HG03175 (cell line): ENCODE measurements around the gene WDR31.

Experiments
- ATAC-seq: cut with Tn5 transposase; IDR thresholded peaks from one replicate; pipeline ENCODE4 v1.9.1; 2021; ENCODE audit warnings: mild to moderate bottlenecking, moderate library complexity; ENCODE audit not compliant: unreplicated experiment

WDR31 gene

DNA sequence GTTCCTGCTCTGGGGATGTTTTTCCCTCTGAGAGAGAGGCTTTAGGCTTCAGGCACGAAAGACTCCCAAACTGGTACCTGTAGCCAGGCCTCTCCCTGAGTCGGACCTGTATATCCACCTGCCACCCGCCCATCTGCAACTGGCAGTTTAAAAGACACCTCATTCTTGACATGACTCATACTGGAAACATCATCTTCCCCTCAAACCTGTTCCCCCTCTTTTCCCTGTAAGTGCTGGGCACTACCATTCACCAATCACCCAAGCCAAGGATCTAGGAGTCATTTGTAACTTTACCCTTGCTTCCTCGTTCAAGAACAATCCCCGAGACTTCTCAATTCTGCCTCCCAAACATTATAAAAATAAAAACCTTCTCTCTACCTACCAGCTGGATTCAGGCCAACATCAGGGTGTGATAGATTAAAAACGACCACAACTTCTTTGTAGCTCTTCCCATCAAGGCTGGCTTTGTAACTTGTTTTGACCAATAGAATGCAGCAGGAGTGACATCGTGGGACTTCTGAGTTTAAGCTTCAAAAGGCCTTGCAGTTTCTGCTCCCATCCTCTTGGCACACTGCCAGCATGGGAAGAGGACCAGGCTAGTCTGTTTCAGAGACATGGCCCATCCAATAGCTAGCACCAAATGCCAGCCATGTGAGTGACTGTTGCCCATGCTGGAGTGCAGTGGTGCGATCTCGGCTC, 1.8 kb upstream of the WDR31 start:
- ATAC-seq: no peak

GRCh38 chr9:113337714-113338113, 2.4 kb downstream of the WDR31 start:
- ATAC-seq: no peak

DNA sequence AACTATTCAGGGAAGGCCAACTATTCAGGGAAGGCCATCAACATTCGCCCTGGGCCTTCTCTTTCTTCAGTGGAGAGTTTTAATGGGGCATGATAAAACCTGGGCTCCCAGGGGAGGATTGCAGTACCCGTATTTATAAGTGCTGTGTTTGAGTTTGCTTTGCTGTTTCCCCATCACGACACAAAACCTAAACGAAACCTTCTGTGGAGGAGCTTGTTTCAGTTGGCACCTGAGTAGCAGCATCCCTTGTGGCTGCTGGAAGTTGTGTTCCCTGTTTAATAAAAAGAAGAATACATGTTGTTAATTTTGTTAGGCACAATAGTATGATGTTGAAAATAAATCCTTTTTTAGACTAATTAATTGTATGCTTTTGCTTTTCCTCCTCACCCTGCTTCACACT, 8.3 kb downstream of the WDR31 start:
- no peak for ATAC-seq

DNA sequence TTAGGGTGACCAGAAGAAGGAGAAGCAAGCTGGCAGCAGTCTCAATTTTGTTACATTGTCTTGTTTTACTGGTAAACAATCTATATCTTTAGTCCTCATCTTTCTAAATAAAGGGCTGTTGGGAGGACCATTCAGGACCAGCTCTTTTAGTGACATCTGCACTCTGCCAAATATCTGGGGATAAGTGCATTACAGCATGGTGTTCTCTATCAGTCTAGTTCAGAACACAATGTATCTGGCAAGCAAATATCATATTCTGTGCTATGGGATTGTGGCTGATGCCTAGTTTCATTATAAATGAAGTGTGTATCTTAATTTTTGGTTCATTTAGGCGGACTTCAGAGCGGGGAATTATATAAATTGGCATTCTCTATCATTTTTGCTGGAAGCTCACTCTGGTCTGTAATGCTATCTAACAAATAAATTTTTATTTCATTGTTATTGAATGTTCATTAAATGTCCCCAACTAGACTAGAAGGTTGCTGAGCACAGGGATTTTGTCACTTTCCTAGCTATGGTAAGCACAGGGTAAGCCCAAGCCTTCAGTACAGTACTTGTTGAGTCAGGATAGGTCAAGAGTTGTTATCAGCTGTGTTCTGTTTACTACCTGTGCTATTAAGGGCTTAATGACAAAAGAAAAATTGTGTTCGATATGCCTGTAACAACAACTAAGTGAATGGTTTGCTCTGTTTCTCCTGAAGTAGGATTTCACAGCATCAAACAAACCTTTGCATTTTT, 11.9 kb downstream of the WDR31 start:
- no peak for ATAC-seq

GRCh38 chr9:113326230-113326629, 13.8 kb downstream of the WDR31 start:
- ATAC-seq: no peak

GRCh38 chr9:113322671-113323070, 17.4 kb downstream of the WDR31 start:
- no peak for ATAC-seq

DNA sequence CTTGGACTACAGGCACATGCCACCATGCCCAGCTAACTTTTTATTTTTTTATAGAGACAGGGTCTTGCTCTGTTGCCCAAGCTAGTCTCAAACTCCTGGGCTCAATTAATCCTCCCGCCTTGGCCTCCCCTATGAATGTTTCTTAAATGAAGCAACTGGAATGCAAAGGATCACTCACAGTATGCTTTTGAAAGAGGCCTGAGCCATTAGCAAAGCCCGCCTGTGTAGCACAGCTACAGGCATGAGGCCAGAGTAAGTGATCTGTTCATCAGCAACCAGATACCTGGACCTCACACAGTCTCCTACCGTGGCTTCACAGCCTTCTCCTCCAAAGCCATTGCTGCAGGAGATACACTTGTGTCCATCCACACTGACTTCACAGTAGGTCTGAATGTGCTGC, 20.0 kb downstream of the WDR31 start:
- ATAC-seq: no peak

- ATAC-seq: no peak
Observed at GRCh38 chr9:113319054-113319453, 21.0 kb downstream of the WDR31 start.

DNA sequence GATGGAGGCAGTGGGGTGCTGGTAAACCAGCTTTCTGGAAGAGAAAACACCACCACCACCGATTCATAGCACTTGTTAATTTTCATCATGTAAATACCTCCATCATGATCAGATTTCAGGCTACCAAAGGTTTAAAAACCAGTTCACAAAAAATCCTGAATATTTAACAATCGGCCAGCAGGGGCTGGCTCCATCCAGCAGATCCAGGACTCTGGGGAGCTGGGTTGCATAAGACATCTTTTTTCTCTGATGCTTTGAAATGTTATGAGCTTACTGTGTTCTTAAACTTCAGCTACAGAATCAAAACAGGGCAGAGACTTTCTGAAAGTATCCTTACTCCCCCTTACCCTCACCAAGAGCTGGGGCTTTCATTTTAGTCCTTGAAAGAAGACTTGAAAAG, 22.3 kb downstream of the WDR31 start:
- no peak for ATAC-seq

- ATAC-seq: no peak
Observed at GRCh38 chr9:113316030-113316429, 24.0 kb downstream of the WDR31 start.

GRCh38 chr9:113315231-113315630, 24.8 kb downstream of the WDR31 start:
- no peak for ATAC-seq

- no peak for ATAC-seq
Observed at GRCh38 chr9:113313261-113313660, 26.8 kb downstream of the WDR31 start.

DNA sequence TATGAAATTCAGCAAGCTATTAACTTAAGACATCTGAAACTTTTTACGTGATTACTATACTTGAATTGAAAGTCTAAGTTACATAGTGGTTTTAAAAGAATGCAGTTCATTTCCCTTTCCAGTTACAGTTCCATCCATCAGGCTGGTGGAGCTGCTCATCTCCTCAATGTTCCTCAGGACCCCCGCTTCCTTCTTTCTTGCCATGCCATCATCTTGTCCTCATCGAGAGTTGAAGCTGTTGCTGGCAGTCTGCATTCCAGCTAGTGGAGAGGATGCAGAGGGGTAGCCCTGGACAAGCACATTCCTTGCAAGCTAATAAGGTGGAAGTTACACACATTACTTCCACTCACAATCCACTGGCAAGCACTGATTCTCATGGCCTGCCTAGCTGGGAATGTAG, 28.1 kb downstream of the WDR31 start:
- ATAC-seq: no peak

DNA sequence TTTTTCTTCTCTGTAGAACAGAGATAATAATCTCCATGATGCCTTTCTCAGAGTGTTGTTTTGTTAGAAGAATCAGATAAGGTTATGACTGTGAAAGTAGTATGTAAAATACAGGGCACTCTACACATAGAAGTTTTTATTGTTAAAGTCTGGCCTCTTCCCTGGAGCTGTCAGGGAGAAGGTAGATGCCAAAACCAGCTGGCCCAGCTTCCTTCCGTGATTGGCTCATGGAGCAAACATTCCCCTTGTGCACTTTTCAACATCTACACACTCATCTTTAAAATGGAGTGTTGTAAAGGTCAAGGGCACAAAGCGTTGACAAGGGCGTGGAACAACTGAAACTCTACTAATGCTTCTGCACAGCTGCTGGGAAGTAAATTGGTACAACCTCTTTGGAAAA, 29.5 kb downstream of the WDR31 start:
- no peak for ATAC-seq

- no peak for ATAC-seq
Observed at GRCh38 chr9:113309204-113309813, 30.8 kb downstream of the WDR31 start.

- no peak for ATAC-seq
Observed at GRCh38 chr9:113307396-113307975, 32.6 kb downstream of the WDR31 start.

DNA sequence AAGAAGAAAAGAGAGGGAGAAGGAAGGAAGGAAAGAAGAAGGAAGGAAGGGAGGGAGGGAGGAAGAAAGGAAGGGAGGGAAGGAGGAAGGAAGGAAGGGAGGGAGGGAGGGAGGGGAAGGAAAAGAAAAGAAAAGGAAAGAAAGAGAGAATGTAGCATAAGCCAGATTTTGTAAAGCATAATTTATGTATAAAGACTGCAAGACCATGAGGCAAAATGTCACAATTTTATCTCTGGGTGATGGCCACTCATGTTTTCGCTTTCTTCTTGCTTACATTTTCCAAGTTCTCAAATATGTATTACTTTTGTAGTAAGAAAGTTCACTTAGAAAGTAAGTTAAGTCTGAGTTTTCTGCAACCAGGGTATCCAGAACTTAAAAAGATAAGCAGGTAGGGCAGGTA, 33.5 kb downstream of the WDR31 start:
- ATAC-seq: no peak

- ATAC-seq: no peak
Observed at GRCh38 chr9:113302792-113303418, 37.2 kb downstream of the WDR31 start, which contains the start of gene RNF183. Gene RNF183, minus strand, starts transcription at chr9:113303376. Its CDS starts 5,192 bp downstream, at chr9:113298184.

DNA sequence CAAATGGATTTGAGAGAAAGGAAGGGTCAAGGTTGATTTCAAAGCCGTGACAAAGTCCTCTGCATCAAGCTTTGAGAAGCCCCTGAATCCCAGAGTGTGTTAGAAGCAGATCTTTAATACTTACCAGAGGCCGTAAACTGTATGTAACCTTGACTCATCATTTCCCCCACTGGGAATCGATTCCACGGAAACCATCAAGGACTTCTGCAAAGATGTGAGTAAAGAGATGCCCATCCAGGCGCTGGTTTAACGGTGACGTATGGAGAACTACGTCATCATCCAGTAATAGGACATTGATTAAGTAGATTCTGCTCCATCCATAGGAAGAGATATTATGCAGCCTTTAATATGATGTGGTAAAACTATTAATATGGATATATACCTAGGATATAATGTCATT, 38.5 kb downstream of the WDR31 start:
- ATAC-seq: no peak

DNA sequence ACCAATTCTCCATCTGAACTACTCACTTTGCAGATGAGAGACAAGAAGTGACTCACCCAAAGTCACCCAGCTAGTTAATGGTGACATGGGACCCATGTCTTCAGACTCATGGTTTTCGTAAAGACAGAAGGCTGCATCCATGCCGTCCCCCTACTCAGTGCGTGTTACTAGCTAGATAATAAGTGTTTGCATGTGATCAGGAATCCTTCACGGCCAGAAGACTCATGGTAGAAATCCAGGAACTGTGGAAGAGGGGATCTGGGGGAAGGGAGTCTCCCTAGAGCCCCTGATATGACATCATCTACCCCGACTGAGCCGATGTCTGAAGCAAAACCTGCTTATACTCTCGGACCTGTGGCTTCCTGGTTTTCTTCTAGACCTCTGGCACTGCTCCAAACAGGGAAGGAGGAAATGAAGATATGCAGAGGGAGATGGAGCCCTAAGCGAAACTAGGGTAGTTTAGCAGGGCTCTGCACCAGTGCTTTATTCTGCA, 40.2 kb downstream of the WDR31 start:
- ATAC-seq: no peak
